ENCODE results near the gene CRAMP1.
"Not testable (repeated sequence)": the region's sequence is repeated elsewhere in the genome, so short reads cannot be mapped to it uniquely, and the experiment has no call there.

The CRAMP1 gene

DNA sequence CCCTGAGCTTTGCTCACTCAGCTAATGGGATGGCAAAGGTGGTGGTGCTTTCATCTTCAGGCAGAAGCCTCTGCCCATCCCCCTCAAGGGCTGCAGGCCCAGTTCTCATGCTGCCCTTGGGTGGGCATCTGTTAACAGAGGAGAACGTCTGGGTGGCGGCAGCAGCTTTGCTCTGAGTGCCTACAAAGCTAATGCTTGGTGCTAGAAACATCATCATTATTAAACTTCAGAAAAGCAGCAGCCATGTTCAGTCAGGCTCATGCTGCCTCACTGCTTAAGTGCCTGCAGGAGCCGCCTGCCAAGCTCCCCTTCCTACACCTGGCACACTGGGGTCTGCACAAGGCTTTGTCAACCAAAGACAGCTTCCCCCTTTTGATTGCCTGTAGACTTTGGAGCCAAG, 88.1 kb downstream of the CRAMP1 start:
- Histone ChIP-seq H3K4me3 (no peak overlapping the region), H3K36me3 (replicated peaks) (peaks cover 69% of the 10 kb centered on the region), H3K27me3 (ENCODE audit: low read depth) (no peaks in the 10 kb centered on the region), H3K4me1 (peaks cover 5% of the 10 kb centered on the region; the same call in 1 of the 2 replicates), H3K9me3 (no peaks in the 10 kb centered on the region)
- no peak for DNase-seq (ENCODE audit: low spot score in 2 of 2)
- in situ Hi-C loops (cut with MboI; ENCODE audit: low sequenced_read_pairs) = no loop called here

GRCh38 chr16:1701216-1701878, 89.2 kb downstream of the CRAMP1 start:
- Histone ChIP-seq H3K27me3 (ENCODE audit: low read depth) (no peaks in the 10 kb centered on the region), H3K4me1 (peaks cover 5% of the 10 kb centered on the region; the same call in 1 of the 2 replicates), H3K36me3 (replicated peaks) (peaks cover 59% of the 10 kb centered on the region), H3K4me3 (no peak overlapping the region), H3K9me3 (no peaks in the 10 kb centered on the region)
- in situ Hi-C loops (cut with MboI; ENCODE audit: low sequenced_read_pairs) = no loop called here
- no peak for DNase-seq (ENCODE audit: low spot score in 2 of 2)

DNA sequence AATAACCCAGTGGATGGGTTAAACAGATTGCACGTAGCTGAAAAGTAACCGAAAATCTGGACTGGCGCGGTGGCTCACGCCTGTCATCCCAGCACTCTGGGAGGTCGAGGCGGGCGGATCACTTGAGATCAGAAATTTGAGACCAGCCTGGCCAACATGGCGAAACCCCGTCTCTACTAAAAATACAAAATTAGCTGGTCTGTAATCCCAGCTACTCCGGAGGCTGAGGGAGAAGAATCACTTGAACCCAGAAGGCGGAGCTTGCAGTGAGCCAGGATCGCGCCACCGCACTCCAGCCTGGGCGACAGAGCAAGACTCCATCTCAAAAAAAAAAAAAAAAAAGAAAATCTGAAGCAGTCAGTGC, 93.1 kb downstream of the CRAMP1 start:
- Histone ChIP-seq H3K36me3 (replicated peaks) (peaks cover 30% of the 10 kb centered on the region), H3K4me3 (peak overlapping the region; percentile 82), H3K4me1 (peaks cover 10% of the 10 kb centered on the region)
- H3K27me3 ChIP-seq (ENCODE audit: low read depth); DNase-seq (ENCODE audit: low spot score in 2 of 2); H3K9me3 ChIP-seq: not testable (repeated sequence)
- in situ Hi-C loops (cut with MboI; ENCODE audit: low sequenced_read_pairs) = loop anchor here (5.0 kb wide), 1 partner anchor 67 kb away; the partner anchor contains the start of genes EME2, MRPS34 and NME3

GRCh38 chr16:1705688-1706385, 93.7 kb downstream of the CRAMP1 start, which contains the start of gene MAPK8IP3:
Gene MAPK8IP3, plus strand, starts transcription at chr16:1706195. Its CDS starts 145 bp downstream, at chr16:1706340.
- DNase-seq (ENCODE audit: low spot score in 2 of 2) = peak; percentile 81 to 91
- no peaks in the 10 kb centered on the region for H3K27me3 ChIP-seq (ENCODE audit: low read depth)
- H3K4me3 ChIP-seq = peak within 1 kb of the TSS; percentile 82
- no peaks in the 10 kb centered on the region for H3K9me3 ChIP-seq
- H3K36me3 ChIP-seq (replicated peaks) = peaks cover 25% of the 10 kb centered on the region
- in situ Hi-C loops (cut with MboI; ENCODE audit: low sequenced_read_pairs) = loop anchor here (5.0 kb wide), 1 partner anchor 66 kb away; the partner anchor contains the start of genes EME2, MRPS34 and NME3
- peaks cover 10% of the 10 kb centered on the region for H3K4me1 ChIP-seq

DNA sequence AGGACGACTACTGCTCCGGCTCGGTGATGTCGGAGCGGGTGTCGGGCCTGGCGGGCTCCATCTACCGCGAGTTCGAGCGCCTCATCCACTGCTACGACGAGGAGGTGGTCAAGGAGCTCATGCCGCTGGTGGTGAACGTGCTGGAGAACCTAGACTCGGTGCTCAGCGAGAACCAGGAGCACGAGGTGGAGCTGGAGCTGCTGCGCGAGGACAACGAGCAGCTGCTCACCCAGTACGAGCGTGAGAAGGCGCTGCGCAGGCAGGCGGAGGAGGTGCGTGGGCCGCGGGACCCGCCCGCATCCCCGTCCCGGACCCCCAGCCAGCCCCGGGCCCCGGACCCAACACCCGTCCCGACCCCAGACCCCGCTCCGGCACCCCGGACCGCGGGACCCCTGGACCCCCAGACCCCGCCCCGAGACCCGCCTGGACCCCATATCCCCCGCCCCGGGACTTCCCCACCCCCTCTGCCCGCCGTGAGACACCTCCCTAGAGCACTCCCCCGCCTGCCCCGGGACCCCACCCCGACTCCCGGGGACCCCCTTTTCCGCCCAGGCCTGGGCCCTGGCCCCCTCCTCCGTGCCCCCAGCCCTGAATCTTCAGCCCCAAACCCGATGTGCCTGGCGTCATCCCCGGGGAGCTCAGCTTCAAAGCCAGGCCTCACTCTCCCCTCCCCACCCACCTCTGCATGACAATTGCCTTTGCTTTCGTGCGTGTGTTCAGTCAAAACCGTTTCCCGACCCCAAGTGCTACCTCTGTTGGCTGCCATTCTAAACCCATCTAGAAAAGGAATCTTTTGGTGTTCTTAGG, 94.4 kb downstream of the CRAMP1 start:
- Histone ChIP-seq H3K36me3 (replicated peaks) (peaks cover 17% of the 10 kb centered on the region), H3K4me3 (peak overlapping the region; percentile 82), H3K27me3 (ENCODE audit: low read depth) (no peaks in the 10 kb centered on the region), H3K4me1 (peaks cover 10% of the 10 kb centered on the region), H3K9me3 (no peaks in the 10 kb centered on the region)
- in situ Hi-C loops (cut with MboI; ENCODE audit: low sequenced_read_pairs) = loop anchor here (5.0 kb wide), 1 partner anchor 66 kb away; the partner anchor contains the start of genes EME2, MRPS34 and NME3
- peak; percentile 68 to 77 for DNase-seq (ENCODE audit: low spot score in 2 of 2)

- peak; percentile 9 to 51 for DNase-seq (ENCODE audit: low spot score in 2 of 2)
- H3K27me3 ChIP-seq (ENCODE audit: low read depth) = no peaks in the 10 kb centered on the region
- in situ Hi-C loops (cut with MboI; ENCODE audit: low sequenced_read_pairs) = loop anchor here (5.0 kb wide), 1 partner anchor 65 kb away; the partner anchor contains the start of genes EME2, MRPS34 and NME3
- H3K36me3 ChIP-seq (replicated peaks) = peaks cover 10% of the 10 kb centered on the region
- H3K4me1 ChIP-seq = peaks cover 10% of the 10 kb centered on the region
- peak overlapping the region; percentile 82 for H3K4me3 ChIP-seq
- H3K9me3 ChIP-seq = no peaks in the 10 kb centered on the region
Observed at GRCh38 chr16:1707193-1707790, 95.1 kb downstream of the CRAMP1 start.

- Histone ChIP-seq H3K9me3 (no peaks in the 10 kb centered on the region), H3K36me3 (replicated peaks) (0 out of 2 replicates have a peak, but pooled peaks cover 5% of the 10 kb centered on the region), H3K4me3 (no peak overlapping the region), H3K4me1 (peaks cover 10% of the 10 kb centered on the region), H3K27me3 (ENCODE audit: low read depth) (no peaks in the 10 kb centered on the region)
- in situ Hi-C loops (cut with MboI; ENCODE audit: low sequenced_read_pairs) = loop anchor here (5.0 kb wide), 1 partner anchor 64 kb away; the partner anchor contains the start of genes EME2, MRPS34 and NME3
- no peak for DNase-seq (ENCODE audit: low spot score in 2 of 2)
Observed at GRCh38 chr16:1708083-1708767, 96.1 kb downstream of the CRAMP1 start.

- H3K4me3 ChIP-seq = no peak overlapping the region
- no peak for DNase-seq (ENCODE audit: low spot score in 2 of 2)
- H3K27me3 ChIP-seq (ENCODE audit: low read depth) = no peaks in the 10 kb centered on the region
- no peaks in the 10 kb centered on the region for H3K9me3 ChIP-seq
- H3K36me3 ChIP-seq (replicated peaks) = 0 out of 2 replicates have a peak, but pooled peaks cover 5% of the 10 kb centered on the region
- in situ Hi-C loops (cut with MboI; ENCODE audit: low sequenced_read_pairs) = loop anchor here (5.0 kb wide), 1 partner anchor 64 kb away; the partner anchor contains the start of genes EME2, MRPS34 and NME3
- peaks cover 10% of the 10 kb centered on the region for H3K4me1 ChIP-seq
Observed at GRCh38 chr16:1708768-1709180, 96.6 kb downstream of the CRAMP1 start.

GRCh38 chr16:1709356-1709755, 97.2 kb downstream of the CRAMP1 start:
- 0 out of 2 replicates have a peak, but pooled peaks cover 5% of the 10 kb centered on the region for H3K36me3 ChIP-seq (replicated peaks)
- H3K4me1 ChIP-seq = peaks cover 10% of the 10 kb centered on the region
- in situ Hi-C loops (cut with MboI; ENCODE audit: low sequenced_read_pairs) = loop anchor here (5.0 kb wide), 1 partner anchor 63 kb away; the partner anchor contains the start of genes EME2, MRPS34 and NME3
- no peaks in the 10 kb centered on the region for H3K9me3 ChIP-seq
- no peak for DNase-seq (ENCODE audit: low spot score in 2 of 2)
- no peak overlapping the region for H3K4me3 ChIP-seq
- no peaks in the 10 kb centered on the region for H3K27me3 ChIP-seq (ENCODE audit: low read depth)

DNA sequence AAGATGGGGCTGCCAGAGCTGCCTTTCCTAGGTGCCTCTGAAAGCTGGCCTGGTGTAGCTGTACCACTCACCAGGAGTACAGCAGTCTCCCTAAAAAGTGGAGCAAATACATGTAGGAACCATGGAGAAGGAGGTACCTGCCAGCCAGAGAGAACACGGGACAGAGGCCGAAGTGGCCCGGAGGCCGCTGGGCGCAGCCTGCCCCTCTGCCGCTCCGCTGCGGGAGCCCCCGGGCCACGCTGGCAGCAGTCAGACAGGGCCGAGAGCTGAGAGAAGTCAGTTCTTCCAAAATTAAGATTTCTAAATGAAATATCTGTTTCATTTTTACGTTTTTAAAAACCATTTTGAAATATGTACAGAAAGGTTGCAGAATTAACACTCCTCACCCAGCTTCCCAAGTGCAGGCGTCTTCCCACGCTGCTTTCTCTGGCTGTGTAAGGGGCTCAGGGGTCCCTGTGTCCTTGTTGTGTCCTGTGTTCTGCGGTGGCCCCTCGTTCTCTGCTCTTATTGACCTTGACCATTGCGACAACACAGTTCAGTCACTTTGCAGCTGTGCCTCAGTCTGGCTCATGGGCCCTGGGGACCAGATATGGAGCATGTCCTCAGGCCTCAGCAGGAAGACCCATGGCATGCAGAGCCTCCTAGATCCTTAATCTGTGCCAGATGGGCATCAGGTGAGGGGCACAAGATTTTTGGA, 98.8 kb downstream of the CRAMP1 start:
- Histone ChIP-seq H3K4me3 (no peak overlapping the region), H3K27me3 (ENCODE audit: low read depth) (no peaks in the 10 kb centered on the region), H3K9me3 (no peaks in the 10 kb centered on the region), H3K4me1 (peaks cover 6% of the 10 kb centered on the region), H3K36me3 (replicated peaks) (0 out of 2 replicates have a peak, but pooled peaks cover 5% of the 10 kb centered on the region)
- DNase-seq (ENCODE audit: low spot score in 2 of 2) = no peak
- in situ Hi-C loops (cut with MboI; ENCODE audit: low sequenced_read_pairs) = no loop called here

GRCh38 chr16:1712791-1713261, 100.7 kb downstream of the CRAMP1 start:
- Histone ChIP-seq H3K9me3 (no peaks in the 10 kb centered on the region), H3K4me1 (peaks cover 1% of the 10 kb centered on the region; the same call in 1 of the 2 replicates), H3K27me3 (ENCODE audit: low read depth) (no peaks in the 10 kb centered on the region), H3K4me3 (no peak overlapping the region), H3K36me3 (replicated peaks) (0 out of 2 replicates have a peak, but pooled peaks cover 5% of the 10 kb centered on the region)
- no peak for DNase-seq (ENCODE audit: low spot score in 2 of 2)
- in situ Hi-C loops (cut with MboI; ENCODE audit: low sequenced_read_pairs) = no loop called here

DNA sequence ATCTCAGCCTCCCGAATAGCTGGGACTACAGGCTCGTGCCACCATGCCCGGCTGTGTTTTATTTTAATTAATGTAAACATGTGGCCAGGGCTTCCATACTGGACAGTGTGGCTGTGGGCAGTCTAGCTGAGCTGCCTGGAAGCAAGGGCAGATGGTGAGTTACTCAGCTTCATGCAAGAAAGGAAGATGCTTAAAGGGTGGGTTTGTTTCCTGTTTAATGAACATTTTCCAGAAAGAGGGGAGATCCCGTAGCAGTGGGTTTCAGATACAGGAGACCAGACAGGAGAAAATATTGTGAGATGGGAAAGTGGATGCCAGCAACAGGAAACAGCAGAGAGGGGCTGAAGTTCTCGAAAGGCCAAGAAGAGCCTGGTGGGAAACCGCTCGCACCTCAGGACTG, 101.2 kb downstream of the CRAMP1 start:
- DNase-seq (ENCODE audit: low spot score in 2 of 2) = no peak
- H3K4me1 ChIP-seq = no peaks in the 10 kb centered on the region
- 0 out of 2 replicates have a peak, but pooled peaks cover 2% of the 10 kb centered on the region for H3K36me3 ChIP-seq (replicated peaks)
- H3K4me3 ChIP-seq = no peak overlapping the region
- in situ Hi-C loops (cut with MboI; ENCODE audit: low sequenced_read_pairs) = no loop called here
- no peaks in the 10 kb centered on the region for H3K27me3 ChIP-seq (ENCODE audit: low read depth)
- H3K9me3 ChIP-seq = no peaks in the 10 kb centered on the region

All from HAP-1 (cell line).